Measurements from ENCODE around the gene RRP36. TPM values are rescaled to one million over a fixed set of nuclear protein-coding genes. Genes with fewer than 3 reads are reported as not detected.

The RRP36 gene
- total and polyA plus RNA-seq, 9 of the 15 experiments (the other 6 are each of a cell fraction or from before 2014, with no cell fraction given) = 27.6 to 150 (median 114) TPM

GRCh38 chr6:43053545-43054205 is 32.3 kb downstream of the RRP36 start, which contains the start of gene CUL7 (continued):
- TF ChIP-seq ZNF592 (IDR thresholded peaks at IDR 0.05) (peak; percentile 47), RBM15 (IDR thresholded peaks at IDR 0.05; ENCODE audit: insufficient read depth, low read length) (no peak), TGIF2 (CRISPR knock-in tag; IDR thresholded peaks at IDR 0.05) (no peak), DEAF1 (CRISPR knock-in tag; IDR thresholded peaks at IDR 0.05) (peak; percentile 52; the same call in 1 of the 2 replicates), EP400 (IDR thresholded peaks at IDR 0.05) (peak; percentile 97), CBX5 (IDR thresholded peaks at IDR 0.05; ENCODE audit: borderline replicate concordance, low read depth) (no peak), CREM (IDR thresholded peaks at IDR 0.05; ENCODE audit: low read depth) (peak; percentile 83; the same call in 1 of the 2 replicates), RCOR1 (IDR thresholded peaks at IDR 0.05; ENCODE audit: borderline replicate concordance in 1 of 2, low read depth in 2 of 2, low read length in 2 of 2) (peak; percentile 38 to 52; a peak in 2 of 4 replicates), ELF1 (tag; IDR thresholded peaks at IDR 0.05) (peak; percentile 93), ESRRA (IDR thresholded peaks at IDR 0.05; ENCODE audit: borderline replicate concordance, low read depth) (peak; percentile 86), ZKSCAN1 (IDR thresholded peaks at IDR 0.05; ENCODE audit: low read depth, low read length) (peak; percentile 33; the same call in 1 of the 2 replicates), TBP (optimal IDR thresholded peaks at IDR 0.05; ENCODE audit: low read depth, low read length) (peak; percentile 69), ZNF778 (CRISPR knock-in tag; IDR thresholded peaks at IDR 0.05) (no peak), MXI1 (IDR thresholded peaks at IDR 0.05; ENCODE audit: low read depth, low read length) (peak; percentile 67), SMARCA4 (IDR thresholded peaks at IDR 0.05) (peak; percentile 28; the same call in 1 of the 2 replicates), ETS2 (tag; IDR thresholded peaks at IDR 0.05; ENCODE audit: borderline replicate concordance, poor library complexity, severe bottlenecking) (no peak), FOXA3 (CRISPR knock-in tag; conservative IDR thresholded peaks at IDR 0.05 in 1 of 2, IDR thresholded peaks at IDR 0.05 in 1 of 2) (peak in 1 of 2 experiments; percentile 75; a peak in 2 of 4 replicates)
- TF ChIP-seq, protein P1, sequence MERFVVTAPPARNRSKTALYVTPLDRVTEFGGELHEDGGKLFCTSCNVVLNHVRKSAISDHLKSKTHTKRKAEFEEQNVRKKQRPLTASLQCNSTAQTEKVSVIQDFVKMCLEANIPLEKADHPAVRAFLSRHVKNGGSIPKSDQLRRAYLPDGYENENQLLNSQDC (CRISPR knock-in tag; IDR thresholded peaks at IDR 0.05) = peak; percentile 8; the same call in 1 of the 2 replicates

Data from K562 (cell line).